B cell (primary cell): ENCODE data around the gene DCAF15. TPM values are rescaled to one million over a fixed set of nuclear protein-coding genes. Genes with fewer than 3 reads are reported as not detected.

Source experiments
- ATAC-seq: fragments of 200-7000 bp; cut with Tn5 transposase; one replicate; pipeline ENCODE4 v1.10.0; 2021; ENCODE audit warnings: low read depth, mild to moderate bottlenecking, moderate number of reproducible peaks, moderate library complexity
- CTCF ChIA-PET: fragments of 350-600 bp; sonication (Branson Sonifier 250); formaldehyde crosslinking; loops from one replicate; lab custom pipeline; 2021; ENCODE audit warnings: antibody characterized with exemption, inconsistent platforms; lab: Charles Lee
- POLR2A ChIA-PET: fragments of 350-600 bp; sonication (Branson Sonifier 250); formaldehyde crosslinking; loops from one replicate; lab custom pipeline; 2021; ENCODE audit warnings: antibody characterized with exemption; lab: Charles Lee
- DNase-seq: peaks from one replicate; pipeline ENCODE4 v3.0.0; 2013
- H2AFZ ChIP-seq: 2 replicates; pipeline ENCODE4 v1.6.1; 2012; ENCODE audit warnings: mild to moderate bottlenecking, low read depth, low read length; ENCODE audit not compliant: insufficient read depth, poor library complexity, severe bottlenecking
- H3K27ac ChIP-seq, 2 donors: 1 replicate in 1 of 2; 2 replicates in 1 of 2; pipeline ENCODE4 v1.5.1; 2012 to 2013; ENCODE audit warnings: low read length in 2 of 2, mild to moderate bottlenecking in 2 of 2, moderate library complexity in 1 of 2
- H3K27me3 ChIP-seq, 4 experiments: fragments of 200-600 bp in 1 of 4; sonication (generic) in 1 of 4; replicated peaks in 1 of 4; 1 replicate in 2 of 4; 2 replicates in 2 of 4; pipeline versions ENCODE4 v1.6.1 to v1.7.0; 2013 to 2016; ENCODE audit warnings: low read length in 3 of 4, mild to moderate bottlenecking in 2 of 4, mixed read lengths in 1 of 4, moderate library complexity in 1 of 4; ENCODE audit not compliant: insufficient read depth in 4 of 4, control insufficient read depth in 3 of 4; ENCODE audit errors: control extremely low read depth in 1 of 4
- H3K36me3 ChIP-seq, 2 experiments: replicated peaks in 1 of 2; 1 replicate in 1 of 2; 2 replicates in 1 of 2; pipeline versions ENCODE4 v1.6.1 to v1.7.1; 2013; ENCODE audit warnings: low read length in 1 of 2; ENCODE audit not compliant: insufficient read depth in 2 of 2, control insufficient read depth in 1 of 2; ENCODE audit errors: control extremely low read depth in 1 of 2, extremely low read depth in 1 of 2
- H3K4me1 ChIP-seq, 2 donors: fragments of 200-600 bp in 1 of 2; sonication (generic) in 1 of 2; 1 replicate in 1 of 2; 2 replicates in 1 of 2; pipeline versions ENCODE4 v1.5.1 to v1.6.1; 2013 to 2017; ENCODE audit warnings: low read length in 2 of 2; ENCODE audit not compliant: control insufficient read depth in 2 of 2, insufficient read depth in 2 of 2
- H3K4me2 ChIP-seq: replicated peaks from 2 replicates; pipeline ENCODE3; 2012; ENCODE audit warnings: mild to moderate bottlenecking, low read depth, low read length; ENCODE audit not compliant: poor library complexity, severe bottlenecking
- H3K4me3 ChIP-seq, 5 experiments: fragments of 200-600 bp in 1 of 5; sonication (generic) in 1 of 5; 1 replicate in 3 of 5; 2 replicates in 2 of 5; pipeline versions ENCODE4 v1.5.1 to v1.7.0; 2011 to 2016; ENCODE audit warnings: low read length in 4 of 5, mild to moderate bottlenecking in 4 of 5, low read depth in 2 of 5, control low read depth in 1 of 5, moderate library complexity in 1 of 5; ENCODE audit not compliant: insufficient read depth in 1 of 5; ENCODE audit errors: control extremely low read depth in 1 of 5, extremely low read depth in 1 of 5
- H3K79me2 ChIP-seq: fragments of 200-600 bp; sonication (generic); one replicate; pipeline ENCODE4 v1.6.0; 2016; ENCODE audit warnings: low read length; ENCODE audit not compliant: control insufficient read depth, insufficient read depth
- H3K9ac ChIP-seq: fragments of 200-600 bp; sonication (generic); 2 replicates; pipeline ENCODE4 v1.6.1; 2017; ENCODE audit warnings: mild to moderate bottlenecking, low read length, moderate library complexity
- H3K9me3 ChIP-seq, 3 donors: one replicate each; pipeline versions ENCODE4 v1.6.1 to v1.7.1; 2013; ENCODE audit warnings: low read length in 2 of 3; ENCODE audit not compliant: control insufficient read depth in 2 of 3, insufficient read depth in 1 of 3; ENCODE audit errors: control extremely low read depth in 1 of 3
- H4K20me1 ChIP-seq: 2 replicates; pipeline ENCODE4 v1.6.0; 2012; ENCODE audit warnings: mild to moderate bottlenecking, low read length; ENCODE audit not compliant: insufficient read depth, control insufficient read depth, poor library complexity, severe bottlenecking
- H3K27ac Mint-ChIP-seq: one replicate; pipeline ENCODE4 v1.8.0; 2021; ENCODE audit warnings: mixed read lengths
- H3K27me3 Mint-ChIP-seq: one replicate; pipeline ENCODE4 v1.8.0; 2021; ENCODE audit warnings: mixed read lengths
- H3K4me1 Mint-ChIP-seq: one replicate; pipeline ENCODE4 v1.8.0; 2021; ENCODE audit warnings: mixed read lengths
- H3K4me3 Mint-ChIP-seq: one replicate; pipeline ENCODE4 v1.8.0; 2021; ENCODE audit warnings: mixed read lengths
- H3K9me3 Mint-ChIP-seq: one replicate; pipeline ENCODE4 v1.8.0; 2022; ENCODE audit warnings: mixed read lengths; ENCODE audit not compliant: insufficient read depth
- CTCF ChIP-seq: fragments of 200-600 bp; IDR thresholded peaks from one replicate; pipeline ENCODE4 v1.8.0; 2022; ENCODE audit warnings: antibody characterized with exemption, mild to moderate bottlenecking
- EZH2 ChIP-seq: IDR thresholded peaks from 2 replicates; pipeline ENCODE4 v1.6.1; 2012; ENCODE audit warnings: borderline replicate concordance, low read depth, mild to moderate bottlenecking, moderate library complexity, low read length; ENCODE audit not compliant: insufficient read depth, poor library complexity, severe bottlenecking
- WGBS: methylation state at CpG from one replicate; pipeline ENCODE4 v1.1.5; 2013; ENCODE audit warnings: missing lambda C conversion rate; ENCODE audit not compliant: insufficient coverage; 5-methylcytosine and 5-hydroxymethylcytosine counted together
- intact Hi-C: fragments of 100-400 bp; cut with micrococcal nuclease; formaldehyde crosslinking; loops from one replicate; pipeline ENCODE4 v1.10.0; 2022
- polyA plus RNA-seq: library from polyadenylated mRNA; depleted of rRNA; stranded (reverse); fragments of >200 nt; gene quantifications from 2 replicates; pipeline ENCODE4 v1.2.3, GENCODE V29; 2012
- total RNA-seq, 2 donors: library from RNA; stranded (reverse); fragments of 120-200 nt in 1 of 2; gene quantifications; 1 replicate in 1 of 2; 2 replicates in 1 of 2; pipeline versions ENCODE4 v1.2.3 to v1.2.4, GENCODE V29; 2013 to 2022

Gene DCAF15
- total and polyA plus RNA-seq, 2 donors (not counting 1 experiment from before 2014, with no cell fraction given): 116 to 157 TPM

DNA sequence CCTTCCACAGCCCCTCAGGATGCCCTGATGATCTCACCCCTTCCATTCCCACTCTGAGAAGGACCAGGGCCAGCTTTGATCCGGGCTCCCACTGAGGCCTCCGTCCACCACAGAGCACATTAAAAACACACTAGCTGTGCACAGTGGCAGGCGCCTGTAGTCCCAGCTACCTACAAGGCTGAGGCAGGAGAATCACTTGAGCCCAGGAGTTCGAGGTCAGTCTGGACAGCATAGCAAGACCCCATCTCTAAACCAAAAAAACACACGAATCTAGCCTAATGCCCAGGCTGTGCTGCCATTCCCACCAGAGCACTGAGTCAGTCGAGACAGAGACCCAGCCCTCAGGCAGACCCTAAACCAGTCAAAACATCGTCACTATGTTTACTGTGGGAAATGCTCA is 39.7 kb downstream of the DCAF15 start:
- no peaks in the 10 kb centered on the region for H3K27me3 ChIP-seq
- H3K4me2 ChIP-seq: no peak overlapping the region
- intact Hi-C loops: no loop called here
- H3K4me1 Mint-ChIP-seq: peaks cover 20% of the 10 kb centered on the region
- DNase-seq (no peak), ATAC-seq (no peak)
- no peaks in the 10 kb centered on the region for H3K9me3 ChIP-seq
- ChIA-PET CTCF (interaction anchor here (0.9 to 2.0 kb wide), 3 partner anchors 11 to 56 kb away, joined by 3 to 8 read pairs (median 3); no protein-coding TSS in a partner anchor), POLR2A (interaction anchor here (1.1 kb wide), 1 partner anchor 13 kb away, joined by 5 read pairs; no protein-coding TSS in a partner anchor)
- H3K27ac ChIP-seq: no peak overlapping the region
- H3K9me3 Mint-ChIP-seq: no peaks in the 10 kb centered on the region
- H2AFZ ChIP-seq: no peak overlapping the region
- H3K79me2 ChIP-seq: peaks cover 88% of the 10 kb centered on the region
- peaks cover 0 to 44% of the 10 kb centered on the region in 2 experiments for H3K36me3 ChIP-seq
- no peaks in the 10 kb centered on the region for H3K27me3 Mint-ChIP-seq
- H3K27ac Mint-ChIP-seq: no peak overlapping the region
- peaks cover 14 to 15% of the 10 kb centered on the region in 2 donors for H3K4me1 ChIP-seq
- no peak overlapping the region for H3K4me3 Mint-ChIP-seq
- TF ChIP-seq CTCF (no peak), EZH2 (no peak)
- WGBS: 98% methylated on average over 7 of the region's 7 CpGs
- no peak overlapping the region for H3K9ac ChIP-seq
- peaks cover 15% of the 10 kb centered on the region for H4K20me1 ChIP-seq
- H3K4me3 ChIP-seq: no peak overlapping the region

- H3K4me1 ChIP-seq: no peaks in the 10 kb centered on the region
- Mint-ChIP-seq H3K9me3 (no peaks in the 10 kb centered on the region), H3K27ac (no peak overlapping the region), H3K27me3 (no peaks in the 10 kb centered on the region), H3K4me3 (no peak overlapping the region), H3K4me1 (peaks cover 11% of the 10 kb centered on the region)
- ChIA-PET CTCF (interaction anchor here (2.0 kb wide), 1 partner anchor 9 kb away, joined by 8 read pairs; no protein-coding TSS in a partner anchor), POLR2A (interaction anchor here (0.7 kb wide), 2 partner anchors 9 to 1770 kb away, joined by 3 to 5 read pairs; no protein-coding TSS in a partner anchor)
- no peak overlapping the region for H2AFZ ChIP-seq
- peaks cover 0 to 57% of the 10 kb centered on the region in 2 experiments for H3K36me3 ChIP-seq
- H3K27ac ChIP-seq: no peak overlapping the region
- DNase-seq: no peak
- H3K4me2 ChIP-seq: no peak overlapping the region
- peaks cover 0 to 3% (median 2%) of the 10 kb centered on the region in 3 donors for H3K9me3 ChIP-seq
- no peak overlapping the region for H3K4me3 ChIP-seq
- WGBS: 96% methylated on average over 14 of the region's 22 CpGs
- TF ChIP-seq EZH2: no peak
- no peak for TF ChIP-seq CTCF
- peaks cover 93% of the 10 kb centered on the region for H3K79me2 ChIP-seq
- H3K27me3 ChIP-seq: no peaks in the 10 kb centered on the region
- intact Hi-C loops: no loop called here
- no peak for ATAC-seq
- H3K9ac ChIP-seq: no peak overlapping the region
- peaks cover 21% of the 10 kb centered on the region for H4K20me1 ChIP-seq
Observed at GRCh38 chr19:13993590-13994300, 41.4 kb downstream of the DCAF15 start.
